Astrocyte of the spinal cord (primary cell): ENCODE results near the gene MYRIP.

Source experiments
- DNase-seq: peaks from one replicate; pipeline ENCODE4 v3.0.0; 2011; ENCODE audit warnings: low read depth, low spot score
- H3K4me3 ChIP-seq: 2 replicates; pipeline ENCODE4 v1.5.1; 2011; ENCODE audit warnings: low read depth, mild to moderate bottlenecking, low read length, moderate library complexity
- CTCF ChIP-seq: IDR thresholded peaks from 2 replicates; pipeline ENCODE4 v1.5.1; 2012; ENCODE audit warnings: low read depth, mild to moderate bottlenecking, low read length, inconsistent platforms
- in situ Hi-C: cut with HindIII; loops from 2 replicates; pipeline ENCODE4 v1.10.0; 2017; ENCODE audit warnings: low sequenced_read_pairs

The MYRIP gene

GRCh38 chr3:40302784-40303183 is 493.4 kb downstream of the MYRIP start:
- H3K4me3 ChIP-seq = no peak overlapping the region
- in situ Hi-C loops = no loop called here
- no peak for DNase-seq
- TF ChIP-seq CTCF = no peak

GRCh38 chr3:40304352-40304751 is 494.9 kb downstream of the MYRIP start:
- in situ Hi-C loops = no loop called here
- no peak for TF ChIP-seq CTCF
- H3K4me3 ChIP-seq = no peak overlapping the region
- DNase-seq = no peak

- H3K4me3 ChIP-seq = no peak overlapping the region
- in situ Hi-C loops = no loop called here
- DNase-seq = peak; percentile 23
- no peak for TF ChIP-seq CTCF
Observed at GRCh38 chr3:40306336-40306735, 496.9 kb downstream of the MYRIP start.

- in situ Hi-C loops = no loop called here
- H3K4me3 ChIP-seq = no peak overlapping the region
- peak; percentile 41 for DNase-seq
- TF ChIP-seq CTCF = no peak
Observed at GRCh38 chr3:40307176-40307575, 497.8 kb downstream of the MYRIP start.

- TF ChIP-seq CTCF = no peak
- in situ Hi-C loops = no loop called here
- H3K4me3 ChIP-seq = peak overlapping the region; percentile 95
- DNase-seq = no peak
Observed at GRCh38 chr3:40308725-40309417, 499.5 kb downstream of the MYRIP start.

- DNase-seq = peak; percentile 99
- peak within 1 kb of the TSS; percentile 95 for H3K4me3 ChIP-seq
- peak; percentile 90 for TF ChIP-seq CTCF
- in situ Hi-C loops = no loop called here
Observed at GRCh38 chr3:40309418-40309924, 500.1 kb downstream of the MYRIP start, which contains the start of gene EIF1B. Gene EIF1B (plus strand): TSS chr3:40309707. CDS start chr3:40309942, 235 bp downstream.
